GM21360 (cell line): ENCODE measurements around the gene LHFPL6.

Experiments used
- ATAC-seq: cut with Tn5 transposase; IDR thresholded peaks from one replicate; pipeline ENCODE4 v1.9.1; 2021; ENCODE audit warnings: mild to moderate bottlenecking, moderate library complexity; ENCODE audit not compliant: unreplicated experiment

Gene LHFPL6

GRCh38 chr13:39557285-39557955 lies 45.6 kb downstream of the LHFPL6 start:
- ATAC-seq: no peak

DNA sequence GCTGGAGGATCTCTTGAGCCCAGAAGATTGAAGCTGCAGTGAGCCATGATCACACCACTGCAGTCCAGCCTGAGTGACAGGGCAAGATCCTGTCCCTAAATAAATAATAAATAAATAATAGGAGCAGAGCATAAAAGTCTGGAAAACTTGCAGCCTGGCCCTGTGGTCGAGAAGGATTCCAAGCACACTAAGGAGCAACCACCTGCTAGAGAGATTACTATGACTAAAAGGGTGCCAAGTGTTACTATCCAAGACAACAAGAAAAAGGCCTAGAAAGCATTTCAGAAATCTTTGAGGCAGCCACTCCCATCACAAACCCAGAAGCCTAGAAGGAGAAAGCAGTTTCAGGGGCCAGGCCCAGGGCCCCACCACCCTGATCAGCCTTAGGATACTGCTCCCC lies 46.1 kb downstream of the LHFPL6 start:
- ATAC-seq: no peak

GRCh38 chr13:39554371-39554770 lies 48.6 kb downstream of the LHFPL6 start:
- no peak for ATAC-seq

- no peak for ATAC-seq
These were observed 50.7 kb downstream of the LHFPL6 start for GRCh38 chr13:39552246-39552645.

DNA sequence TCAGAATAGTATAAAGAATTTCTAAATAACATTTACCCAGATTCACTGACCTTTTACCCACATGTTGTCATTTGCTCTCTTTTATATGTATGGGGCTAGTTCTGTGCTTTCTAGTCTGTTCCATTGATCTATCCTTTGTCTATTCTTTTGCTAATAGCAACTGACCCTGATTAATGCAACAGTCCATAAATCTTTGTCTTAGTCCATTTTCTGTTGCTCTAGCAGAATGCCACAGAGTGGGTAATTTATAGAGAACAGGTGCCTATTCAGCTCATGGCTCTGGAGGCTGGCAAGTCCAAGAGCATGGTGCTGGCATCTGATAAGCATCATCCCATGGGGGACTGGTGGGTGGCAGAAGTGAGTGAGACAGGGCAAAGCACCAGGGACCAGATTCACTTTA lies 52.1 kb downstream of the LHFPL6 start:
- no peak for ATAC-seq

- no peak for ATAC-seq
These were observed 55.9 kb downstream of the LHFPL6 start for GRCh38 chr13:39547108-39547507.

GRCh38 chr13:39542361-39542760 lies 60.6 kb downstream of the LHFPL6 start:
- ATAC-seq: no peak

DNA sequence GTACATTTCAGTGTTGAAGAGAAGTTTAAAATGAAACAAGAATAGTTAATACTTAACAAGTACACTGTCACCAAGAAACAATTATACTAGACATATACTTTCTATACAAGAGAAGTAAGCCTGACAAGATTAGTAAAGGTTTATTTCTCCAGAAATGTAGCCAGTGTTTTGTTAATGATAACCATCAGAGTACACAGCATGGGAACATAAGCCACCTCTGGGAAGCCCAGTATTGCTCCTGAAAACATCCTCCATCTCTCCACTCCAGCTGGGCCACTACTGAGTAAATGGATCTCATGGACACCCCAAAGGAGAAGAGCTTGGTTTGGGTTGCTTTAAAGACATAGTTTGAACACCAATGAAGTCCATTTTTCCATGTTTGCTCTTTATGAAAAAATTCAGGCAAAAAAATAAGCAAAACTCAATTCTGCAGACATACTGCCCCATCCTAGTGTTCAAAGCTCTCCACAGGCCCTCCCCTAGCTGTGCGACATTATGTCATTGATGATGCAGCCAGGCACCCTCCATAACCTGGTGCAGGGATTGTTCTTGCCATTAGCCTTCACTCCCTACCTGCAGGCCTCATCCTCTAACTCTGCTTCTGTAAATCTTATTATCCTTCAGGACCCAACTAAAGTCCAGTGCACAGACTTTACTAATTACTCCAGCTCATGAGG lies 61.9 kb downstream of the LHFPL6 start:
- no peak for ATAC-seq

DNA sequence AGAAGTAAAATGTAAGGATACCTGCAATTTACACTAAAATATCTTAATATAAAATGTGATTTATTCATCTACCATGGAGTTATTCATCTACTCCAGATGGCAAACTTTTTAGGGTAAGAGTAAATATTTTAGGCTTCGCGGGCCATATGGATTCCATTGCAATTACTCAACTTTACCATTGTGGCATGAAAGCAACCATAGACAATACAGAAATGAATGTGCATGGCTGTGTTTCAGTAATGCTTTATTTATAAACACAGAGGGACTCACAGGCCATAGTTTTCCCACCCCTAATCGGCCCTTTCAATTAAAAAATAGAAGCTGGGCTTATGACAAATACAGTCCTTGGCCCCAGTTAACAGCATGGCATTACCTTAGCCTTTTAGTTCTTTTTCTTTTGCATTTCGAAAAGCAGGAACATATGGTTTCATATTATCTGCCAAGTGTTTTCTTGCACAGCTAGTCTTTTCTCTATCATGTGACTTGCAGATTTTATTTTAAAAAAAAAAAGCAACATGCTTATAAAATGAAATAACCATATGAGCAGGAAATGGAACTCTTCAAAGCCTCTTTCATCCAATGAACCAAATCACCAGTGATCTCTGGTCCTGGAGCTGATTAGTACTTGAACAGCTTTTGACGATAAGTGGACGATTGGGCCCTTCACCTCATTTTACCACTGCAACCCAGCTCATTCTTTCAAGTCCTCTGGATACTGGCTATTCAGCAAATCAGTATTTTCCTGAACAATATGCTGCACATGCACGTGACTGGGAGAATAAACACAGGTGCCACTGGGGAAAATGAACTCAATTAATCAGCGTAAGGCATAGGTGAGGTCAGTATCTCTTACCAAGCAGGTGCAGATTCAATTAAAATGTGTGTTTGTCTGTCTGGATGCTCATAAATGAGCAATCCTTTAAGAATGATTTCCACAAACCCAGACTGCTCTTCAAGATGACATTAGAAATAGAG lies 63.9 kb downstream of the LHFPL6 start:
- ATAC-seq: no peak

- no peak for ATAC-seq
These were observed 66.1 kb downstream of the LHFPL6 start for GRCh38 chr13:39536906-39537305.

- no peak for ATAC-seq
These were observed 66.7 kb downstream of the LHFPL6 start for GRCh38 chr13:39536274-39536673.

DNA sequence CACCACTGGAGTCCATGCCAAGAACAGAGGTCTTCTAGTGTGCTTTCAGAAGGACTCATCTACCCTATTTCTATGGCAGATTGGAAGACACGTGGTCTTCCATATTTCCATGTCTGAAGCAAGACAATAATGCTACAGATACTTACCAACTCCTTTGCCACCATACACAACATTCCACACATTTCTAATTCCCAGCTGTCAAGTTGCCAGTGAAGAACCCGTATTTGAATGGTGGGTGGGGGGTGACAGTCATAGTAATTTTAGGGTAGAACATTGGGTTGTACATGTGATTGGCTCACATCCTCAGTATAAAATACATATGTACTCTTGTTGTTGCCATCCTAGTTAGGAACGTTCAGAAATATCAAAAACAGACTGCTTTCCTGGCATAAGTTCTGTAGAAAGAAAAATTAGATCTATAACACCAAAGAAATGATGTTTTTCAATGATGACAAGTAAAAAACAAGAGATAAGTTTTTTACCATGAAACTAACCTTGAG lies 69.3 kb downstream of the LHFPL6 start:
- no peak for ATAC-seq

DNA sequence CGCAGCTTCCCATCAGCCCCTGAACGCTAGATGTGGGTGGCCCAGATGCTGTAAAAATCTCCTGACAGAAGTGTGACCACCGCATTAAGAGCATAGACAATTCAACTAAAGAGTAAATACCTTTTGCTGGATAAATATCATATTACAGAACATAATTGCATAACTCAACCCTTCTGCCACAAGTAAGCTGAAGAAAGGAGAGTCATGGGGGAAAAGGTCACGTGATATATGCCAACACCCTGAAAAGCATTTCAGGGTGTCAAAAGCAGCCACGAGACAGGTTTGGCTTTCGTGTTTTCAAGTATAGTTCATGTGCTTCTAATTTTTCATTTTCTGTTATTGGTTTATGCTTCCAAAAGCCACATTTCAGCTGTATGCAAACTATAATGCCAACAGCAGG lies 71.3 kb downstream of the LHFPL6 start:
- no peak for ATAC-seq

GRCh38 chr13:39530916-39531315 lies 72.1 kb downstream of the LHFPL6 start:
- no peak for ATAC-seq

GRCh38 chr13:39528661-39528980 lies 74.4 kb downstream of the LHFPL6 start:
- ATAC-seq: no peak

- ATAC-seq: no peak
These were observed 74.9 kb downstream of the LHFPL6 start for GRCh38 chr13:39527961-39528660.

GRCh38 chr13:39527301-39527700 lies 75.7 kb downstream of the LHFPL6 start:
- ATAC-seq: no peak

GRCh38 chr13:39526499-39526898 lies 76.5 kb downstream of the LHFPL6 start:
- no peak for ATAC-seq

DNA sequence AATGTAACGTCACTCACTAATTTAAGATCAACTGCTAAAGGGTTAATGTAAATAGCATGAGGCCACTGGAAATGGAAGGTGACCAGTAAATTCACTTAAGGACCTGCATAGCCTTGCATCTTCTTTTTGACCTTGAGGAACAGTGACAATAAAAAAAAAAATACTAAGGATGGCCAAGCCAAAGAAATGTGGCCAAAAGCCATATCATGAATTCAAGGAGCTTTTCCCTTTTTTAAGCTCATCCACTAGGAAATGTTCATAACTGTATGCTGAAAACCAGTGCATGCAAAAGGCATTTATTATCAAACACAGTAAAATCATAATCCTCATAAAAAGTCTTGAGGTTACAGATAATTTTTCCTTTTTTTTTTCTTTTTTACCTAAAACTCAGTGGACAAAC lies 77.5 kb downstream of the LHFPL6 start:
- no peak for ATAC-seq

DNA sequence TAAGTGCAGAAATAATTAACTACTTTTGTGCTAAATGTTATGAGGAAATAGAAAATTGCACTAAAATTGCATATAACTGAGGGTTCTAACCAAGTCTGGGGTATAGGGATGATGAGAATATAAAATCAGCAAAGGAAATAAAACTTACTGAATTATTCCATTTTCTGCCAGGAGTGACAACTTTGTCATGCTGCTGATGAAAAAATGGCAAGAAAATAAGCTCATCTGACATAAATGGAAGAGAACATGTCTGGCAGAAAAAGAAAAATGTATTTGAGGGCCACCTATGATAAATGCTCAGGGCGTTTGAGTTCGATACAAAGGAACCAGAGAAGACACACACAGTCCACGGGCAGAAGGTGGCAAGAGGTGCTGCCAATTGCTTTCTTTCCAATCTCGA lies 78.2 kb downstream of the LHFPL6 start:
- ATAC-seq: no peak

GRCh38 chr13:39522329-39522728 lies 80.7 kb downstream of the LHFPL6 start:
- ATAC-seq: no peak
